HCT116 (cell line): ENCODE data around the gene ACTL9. TPM values are rescaled to one million over a fixed set of nuclear protein-coding genes. Genes with fewer than 3 reads are reported as not detected.

Source experiments
- ATAC-seq: fragments of 200-7000 bp; cut with Tn5 transposase; 2 replicates; pipeline ENCODE4 v1.9.1; 2020; ENCODE audit warnings: mild to moderate bottlenecking, moderate library complexity
- BruUV-seq: library from RNA; stranded (reverse); fragments of 400-500 nt; replicated peaks from 2 replicates; lab custom pipeline; 2021; lab: Mats Ljungman, UMichigan
- CTCF ChIA-PET: fragments of 300-600 bp; sonication (Branson Sonifier 250); formaldehyde crosslinking; loops from one replicate; lab custom pipeline; 2021; ENCODE audit warnings: antibody characterized with exemption; lab: Charles Lee
- POLR2A ChIA-PET: fragments of 300-600, 350-600 bp; sonication (Branson Sonifier 250); formaldehyde crosslinking; loops from one replicate; lab custom pipeline; 2021; ENCODE audit warnings: antibody characterized with exemption; lab: Charles Lee
- RAD21 ChIA-PET, 2 experiments: fragments of 300-600 bp; sonication (Branson Sonifier 250); formaldehyde crosslinking; loops; one replicate each; lab custom pipeline; 2023; ENCODE audit warnings: low total read pairs in 2 of 2; ENCODE audit not compliant: uncharacterized antibody in 2 of 2, unreplicated experiment in 2 of 2, low non-redundant PET in 1 of 2; lab: Charles Lee
- DNase-seq: peaks from one replicate; pipeline ENCODE4 v3.0.0-alpha.2; 2010; ENCODE audit warnings: low read depth, low spot score
- H2AFZ ChIP-seq: fragments of 200-600 bp; shearing (Covaris generic), sonication (generic); 2 replicates; pipeline ENCODE4 v1.6.1; 2017; ENCODE audit warnings: low read depth, mixed run types, mixed read lengths, antibody characterized with exemption, low read length; ENCODE audit not compliant: poor library complexity, severe bottlenecking
- H3K27ac ChIP-seq: 2 replicates; pipeline ENCODE4 v1.5.1; 2012; ENCODE audit warnings: low read depth, low read length
- H3K27me3 ChIP-seq: fragments of 200-600 bp; sonication (generic); 2 replicates; pipeline ENCODE4 v1.6.1; 2016; ENCODE audit warnings: mixed run types, low read length, mixed read lengths; ENCODE audit not compliant: insufficient read depth
- H3K36me3 ChIP-seq, 2 experiments: fragments of 200-500 bp in 1 of 2; fragments of 200-600 bp in 1 of 2; sonication (Bioruptor generic) in 1 of 2; sonication (generic) in 1 of 2; 2 replicates each; pipeline versions ENCODE4 v1.5.1 to v1.6.1; 2014 to 2016; ENCODE audit warnings: low read length in 2 of 2, inconsistent platforms in 1 of 2, mixed read lengths in 1 of 2, mixed run types in 1 of 2; ENCODE audit not compliant: insufficient read depth in 2 of 2, control insufficient read depth in 1 of 2
- H3K4me1 ChIP-seq, 2 experiments: fragments of 200-600 bp in 1 of 2; sonication (generic) in 1 of 2; 2 replicates each; pipeline versions ENCODE4 v1.5.1 to v1.6.1; 2012 to 2017; ENCODE audit warnings: low read length in 2 of 2, inconsistent platforms in 1 of 2, mild to moderate bottlenecking in 1 of 2, mixed read lengths in 1 of 2, mixed run types in 1 of 2, moderate library complexity in 1 of 2; ENCODE audit not compliant: insufficient read depth in 2 of 2, control insufficient read depth in 1 of 2
- H3K4me2 ChIP-seq: fragments of 200-600 bp; sonication (generic); 2 replicates; pipeline ENCODE4 v1.6.1; 2017; ENCODE audit warnings: mixed run types, low read length, mixed read lengths
- H3K4me3 ChIP-seq, 2 experiments: fragments of 200-600 bp in 1 of 2; sonication (generic) in 1 of 2; replicated peaks in 1 of 2; 2 replicates each; pipeline ENCODE4 v1.5.1; 2011 to 2016; ENCODE audit warnings: low read length in 2 of 2, control low read depth in 1 of 2, low read depth in 1 of 2, mild to moderate bottlenecking in 1 of 2, mixed read lengths in 1 of 2, mixed run types in 1 of 2
- H3K79me2 ChIP-seq: fragments of 200-600 bp; sonication (generic); 2 replicates; pipeline ENCODE4 v1.6.1; 2017; ENCODE audit warnings: mild to moderate bottlenecking, mixed run types, low read length, moderate library complexity, mixed read lengths; ENCODE audit not compliant: insufficient read depth
- H3K9ac ChIP-seq: fragments of 200-600 bp; sonication (generic); 2 replicates; pipeline ENCODE4 v1.6.1; 2016; ENCODE audit warnings: low read length, mixed read lengths
- H3K9me2 ChIP-seq: fragments of 200-600 bp; sonication (generic), shearing (Covaris generic); 2 replicates; pipeline ENCODE4 v1.6.1; 2017; ENCODE audit warnings: mixed run types, mild to moderate bottlenecking, moderate library complexity; ENCODE audit not compliant: insufficient read depth
- H3K9me3 ChIP-seq, 2 experiments: fragments of 200-500 bp in 1 of 2; fragments of 200-600 bp in 1 of 2; sonication (Bioruptor generic) in 1 of 2; sonication (generic) in 1 of 2; 2 replicates each; pipeline ENCODE4 v1.6.1; 2014 to 2017; ENCODE audit warnings: low read length in 2 of 2, mixed read lengths in 2 of 2, inconsistent platforms in 1 of 2, low read depth in 1 of 2, mild to moderate bottlenecking in 1 of 2, mixed run types in 1 of 2, moderate library complexity in 1 of 2; ENCODE audit not compliant: control insufficient read depth in 1 of 2, insufficient read depth in 1 of 2
- H4K20me1 ChIP-seq: fragments of 200-600 bp; sonication (generic), shearing (Covaris generic); 2 replicates; pipeline ENCODE4 v1.6.1; 2017; ENCODE audit warnings: mixed run types, mild to moderate bottlenecking, moderate library complexity; ENCODE audit not compliant: insufficient read depth
- ATF3 ChIP-seq: IDR thresholded peaks from 2 replicates; pipeline ENCODE4 v1.6.1; 2012
- ELF1 ChIP-seq: IDR thresholded peaks from 2 replicates; pipeline ENCODE4 v1.6.1; 2012; ENCODE audit warnings: low read depth, borderline replicate concordance
- FOSL1 ChIP-seq: IDR thresholded peaks from 2 replicates; pipeline ENCODE4 v1.6.1; 2012; ENCODE audit warnings: low read depth
- POLR2AphosphoS5 ChIP-seq: IDR thresholded peaks from 2 replicates; pipeline ENCODE4 v1.6.1; 2011; ENCODE audit warnings: mild to moderate bottlenecking, low read depth, low read length, moderate library complexity
- SP1 ChIP-seq: IDR thresholded peaks from 2 replicates; pipeline ENCODE4 v1.6.1; 2012; ENCODE audit warnings: low read depth
- SRF ChIP-seq: IDR thresholded peaks from 2 replicates; pipeline ENCODE4 v1.6.1; 2012; ENCODE audit warnings: low read depth
- ZBTB33 ChIP-seq: IDR thresholded peaks from 2 replicates; pipeline ENCODE4 v1.6.1; 2011; ENCODE audit warnings: mild to moderate bottlenecking, low read length, moderate library complexity; ENCODE audit not compliant: insufficient replicate concordance; ENCODE audit errors: extremely low read depth
- intact Hi-C: fragments of 100-400 bp; cut with micrococcal nuclease; formaldehyde crosslinking; loops from 2 replicates; pipeline ENCODE4 v1.10.0; 2022
- total RNA-seq: library from RNA; stranded (reverse); gene quantifications from one replicate; pipeline ENCODE4 v1.2.1, GENCODE V29; 2021; ENCODE audit not compliant: unreplicated experiment
- TF ChIP-seq, protein P1 (sequence below), 3 experiments: fragments of 200-600 bp in 1 of 3; sonication (generic) in 1 of 3; IDR thresholded peaks in 2 of 3; conservative IDR thresholded peaks in 1 of 3; 2 replicates each; pipeline ENCODE4 v1.5.1; 2012 to 2017; ENCODE audit warnings: low read depth in 2 of 3, low read length in 2 of 3, antibody characterized with exemption in 1 of 3, borderline replicate concordance in 1 of 3, control low read depth in 1 of 3, mild to moderate bottlenecking in 1 of 3, mixed read lengths in 1 of 3, mixed run types in 1 of 3, moderate library complexity in 1 of 3; ENCODE audit not compliant: insufficient read depth in 1 of 3

Gene ACTL9
- total RNA-seq, 1 experiment from 2014 or later: not detected

DNA sequence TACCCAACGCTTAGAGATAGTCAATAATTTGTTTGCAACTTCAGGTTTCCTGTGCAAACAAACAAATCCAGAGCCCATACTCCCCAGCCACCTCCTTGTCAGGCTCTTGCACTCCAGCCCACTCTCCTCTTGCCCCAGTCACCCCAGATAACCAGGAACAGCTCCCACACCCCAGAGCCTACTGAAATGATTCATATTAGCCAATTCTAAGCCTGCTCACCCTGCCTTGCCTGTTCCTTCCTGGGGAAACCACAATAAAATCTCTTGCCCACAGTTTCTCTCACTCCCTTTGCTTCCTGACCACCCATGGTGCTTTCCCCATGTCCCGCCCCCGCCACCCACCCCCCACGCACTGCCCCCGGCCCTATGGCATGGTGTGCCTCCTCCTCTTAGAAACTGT lies 3.8 kb upstream of the ACTL9 start:
- POLR2A ChIA-PET: no interaction called here
- Histone ChIP-seq H3K4me3 (no peak overlapping the region), H3K9ac (no peak overlapping the region), H2AFZ (no peak overlapping the region), H3K4me2 (no peak overlapping the region), H3K4me1 (no peaks in the 10 kb centered on the region), H4K20me1 (no peaks in the 10 kb centered on the region), H3K27ac (no peak overlapping the region), H3K36me3 (no peaks in the 10 kb centered on the region), H3K9me3 (no peaks in the 10 kb centered on the region), H3K79me2 (no peaks in the 10 kb centered on the region), H3K27me3 (0 out of 2 replicates have a peak, but pooled peaks cover 6% of the 10 kb centered on the region), H3K9me2 (no peaks in the 10 kb centered on the region)
- no TSS peak for BruUV-seq
- ATAC-seq (no peak), DNase-seq (no peak)
- CTCF ChIA-PET: interaction anchor here (1.1 kb wide), 1 partner anchor 8 kb away, joined by 3 read pairs; no protein-coding TSS in a partner anchor
- RAD21 ChIA-PET: no interaction called here
- intact Hi-C loops: no loop called here
- no peak for TF ChIP-seq SP1
- TF ChIP-seq, protein P1, sequence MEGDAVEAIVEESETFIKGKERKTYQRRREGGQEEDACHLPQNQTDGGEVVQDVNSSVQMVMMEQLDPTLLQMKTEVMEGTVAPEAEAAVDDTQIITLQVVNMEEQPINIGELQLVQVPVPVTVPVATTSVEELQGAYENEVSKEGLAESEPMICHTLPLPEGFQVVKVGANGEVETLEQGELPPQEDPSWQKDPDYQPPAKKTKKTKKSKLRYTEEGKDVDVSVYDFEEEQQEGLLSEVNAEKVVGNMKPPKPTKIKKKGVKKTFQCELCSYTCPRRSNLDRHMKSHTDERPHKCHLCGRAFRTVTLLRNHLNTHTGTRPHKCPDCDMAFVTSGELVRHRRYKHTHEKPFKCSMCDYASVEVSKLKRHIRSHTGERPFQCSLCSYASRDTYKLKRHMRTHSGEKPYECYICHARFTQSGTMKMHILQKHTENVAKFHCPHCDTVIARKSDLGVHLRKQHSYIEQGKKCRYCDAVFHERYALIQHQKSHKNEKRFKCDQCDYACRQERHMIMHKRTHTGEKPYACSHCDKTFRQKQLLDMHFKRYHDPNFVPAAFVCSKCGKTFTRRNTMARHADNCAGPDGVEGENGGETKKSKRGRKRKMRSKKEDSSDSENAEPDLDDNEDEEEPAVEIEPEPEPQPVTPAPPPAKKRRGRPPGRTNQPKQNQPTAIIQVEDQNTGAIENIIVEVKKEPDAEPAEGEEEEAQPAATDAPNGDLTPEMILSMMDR (IDR thresholded peaks at IDR 0.05 in 2 of 3, conservative IDR thresholded peaks at IDR 0.05 in 1 of 3; ENCODE audit: borderline replicate concordance in 1 of 3, insufficient read depth in 1 of 3, low read depth in 2 of 3, low read length in 2 of 3): no peak
- TF ChIP-seq ELF1: no peak
- TF ChIP-seq ZBTB33: no peak
- no peak for TF ChIP-seq FOSL1
- no peak for TF ChIP-seq SRF
- TF ChIP-seq ATF3: no peak
- TF ChIP-seq POLR2AphosphoS5: no peak
